CD4-positive, alpha-beta T cell treated with Interleukin-6 for 4 hours (primary cell): Measurements from ENCODE around the gene CPNE4.

ENCODE experiments used
- DNase-seq: peaks from one replicate; pipeline ENCODE4 v3.0.0-alpha.2; 2020; ENCODE audit warnings: mixed read lengths

Gene CPNE4

GRCh38 chr3:131868203-131868602, 166.6 kb downstream of the CPNE4 start:
- no peak for DNase-seq

- DNase-seq = no peak
Observed at GRCh38 chr3:131856171-131856570, 178.6 kb downstream of the CPNE4 start.

- DNase-seq = no peak
Observed at GRCh38 chr3:131850223-131850622, 184.6 kb downstream of the CPNE4 start.

GRCh38 chr3:131849616-131850015, 185.2 kb downstream of the CPNE4 start:
- DNase-seq = no peak

GRCh38 chr3:131847966-131848510, 186.8 kb downstream of the CPNE4 start:
- DNase-seq = no peak

GRCh38 chr3:131846296-131846924, 188.4 kb downstream of the CPNE4 start:
- DNase-seq = no peak

GRCh38 chr3:131843174-131843573, 191.6 kb downstream of the CPNE4 start:
- DNase-seq = no peak

GRCh38 chr3:131840156-131840797, 194.5 kb downstream of the CPNE4 start:
- no peak for DNase-seq

GRCh38 chr3:131835906-131836305, 198.9 kb downstream of the CPNE4 start:
- DNase-seq = no peak

GRCh38 chr3:131831608-131832007, 203.2 kb downstream of the CPNE4 start:
- DNase-seq = no peak

GRCh38 chr3:131821191-131821762, 213.5 kb downstream of the CPNE4 start:
- DNase-seq = no peak

- no peak for DNase-seq
Observed at GRCh38 chr3:131819381-131820055, 215.3 kb downstream of the CPNE4 start.

- no peak for DNase-seq
Observed at GRCh38 chr3:131812433-131812832, 222.4 kb downstream of the CPNE4 start.

- DNase-seq = no peak
Observed at GRCh38 chr3:131811481-131811880, 223.3 kb downstream of the CPNE4 start.

GRCh38 chr3:131807822-131808221, 227.0 kb downstream of the CPNE4 start:
- DNase-seq = no peak

- DNase-seq = no peak
Observed at GRCh38 chr3:131806736-131807135, 228.1 kb downstream of the CPNE4 start.

GRCh38 chr3:131804565-131805133, 230.2 kb downstream of the CPNE4 start:
- DNase-seq = no peak

GRCh38 chr3:131803113-131803512, 231.7 kb downstream of the CPNE4 start:
- no peak for DNase-seq

GRCh38 chr3:131802029-131802428, 232.8 kb downstream of the CPNE4 start:
- no peak for DNase-seq

GRCh38 chr3:131801566-131801965, 233.2 kb downstream of the CPNE4 start:
- no peak for DNase-seq

GRCh38 chr3:131797776-131798175, 237.0 kb downstream of the CPNE4 start:
- no peak for DNase-seq

GRCh38 chr3:131796558-131797198, 238.1 kb downstream of the CPNE4 start:
- DNase-seq = no peak

- no peak for DNase-seq
Observed at GRCh38 chr3:131796111-131796510, 238.7 kb downstream of the CPNE4 start.
